DMS79 treated with DMSO at 0.1 percent for 48 hours (cell line): ENCODE measurements around the gene CARS1.
"Not testable (repeated sequence)": the region's sequence is repeated elsewhere in the genome, so short reads cannot be mapped to it uniquely, and the experiment has no call there.

Experiments used
- DNase-seq: peaks from one replicate; lab custom pipeline; 2025; lab: John Stamatoyannopoulos, UW

Gene CARS1

GRCh38 chr11:3089236-3090061 lies 32.2 kb upstream of the CARS1 start:
- no peak for DNase-seq

GRCh38 chr11:3088806-3089205 lies 31.6 kb upstream of the CARS1 start:
- DNase-seq: no peak

GRCh38 chr11:3087821-3088800 lies 30.9 kb upstream of the CARS1 start:
- no peak for DNase-seq

- no peak for DNase-seq
Observed at GRCh38 chr11:3087373-3087772, 30.1 kb upstream of the CARS1 start.

GRCh38 chr11:3086671-3087150 lies 29.5 kb upstream of the CARS1 start:
- no peak for DNase-seq

- no peak for DNase-seq
Observed at GRCh38 chr11:3086114-3086513, 28.9 kb upstream of the CARS1 start.

- no peak for DNase-seq
Observed at GRCh38 chr11:3085052-3085451, 27.8 kb upstream of the CARS1 start.

- DNase-seq: no peak
Observed at GRCh38 chr11:3083321-3083720, 26.1 kb upstream of the CARS1 start.

GRCh38 chr11:3081386-3081751 lies 24.1 kb upstream of the CARS1 start:
- DNase-seq: no peak

- no peak for DNase-seq
Observed at GRCh38 chr11:3080733-3081385, 23.6 kb upstream of the CARS1 start.

GRCh38 chr11:3080104-3080503 lies 22.9 kb upstream of the CARS1 start:
- no peak for DNase-seq

- no peak for DNase-seq
Observed at GRCh38 chr11:3077846-3078440, 20.7 kb upstream of the CARS1 start.

- no peak for DNase-seq
Observed at GRCh38 chr11:3077189-3077836, 20.1 kb upstream of the CARS1 start.

GRCh38 chr11:3074912-3075589 lies 17.8 kb upstream of the CARS1 start:
- peak; percentile 65 for DNase-seq

- peak; percentile 23 for DNase-seq
Observed at GRCh38 chr11:3073029-3073435, 15.8 kb upstream of the CARS1 start.

- DNase-seq: no peak
Observed at GRCh38 chr11:3069425-3069824, 12.2 kb upstream of the CARS1 start.

- DNase-seq: not testable (repeated sequence)
Observed at GRCh38 chr11:3066308-3066707, 9.1 kb upstream of the CARS1 start.

- DNase-seq: not testable (repeated sequence)
Observed at GRCh38 chr11:3064709-3065108, 7.5 kb upstream of the CARS1 start.

- DNase-seq: not testable (repeated sequence)
Observed at GRCh38 chr11:3063876-3064275, 6.7 kb upstream of the CARS1 start.

- DNase-seq: not testable (repeated sequence)
Observed at GRCh38 chr11:3063432-3063831, 6.2 kb upstream of the CARS1 start.
